Measurements from ENCODE around the gene OAS2.

DNA sequence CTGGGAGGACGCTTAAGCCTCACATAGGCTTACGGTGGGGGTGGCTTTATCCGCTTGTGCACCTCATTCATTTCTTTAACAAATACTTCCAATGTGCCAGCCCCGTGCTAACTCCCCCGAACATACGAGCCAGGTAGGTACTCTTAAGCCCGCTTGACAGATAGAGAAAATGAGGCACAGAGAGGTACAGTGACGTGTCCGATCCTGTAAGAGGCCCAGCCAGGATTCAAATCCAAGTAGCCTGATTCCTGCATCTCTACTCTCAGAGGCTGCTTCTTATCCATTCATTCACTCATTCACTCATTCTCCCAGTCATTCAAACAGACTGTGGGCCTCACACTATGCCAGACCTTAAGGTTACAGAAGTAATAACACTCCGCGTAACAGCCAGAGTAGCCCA, 39.6 kb upstream of the OAS2 start:
- TF ChIP-seq, protein P1, sequence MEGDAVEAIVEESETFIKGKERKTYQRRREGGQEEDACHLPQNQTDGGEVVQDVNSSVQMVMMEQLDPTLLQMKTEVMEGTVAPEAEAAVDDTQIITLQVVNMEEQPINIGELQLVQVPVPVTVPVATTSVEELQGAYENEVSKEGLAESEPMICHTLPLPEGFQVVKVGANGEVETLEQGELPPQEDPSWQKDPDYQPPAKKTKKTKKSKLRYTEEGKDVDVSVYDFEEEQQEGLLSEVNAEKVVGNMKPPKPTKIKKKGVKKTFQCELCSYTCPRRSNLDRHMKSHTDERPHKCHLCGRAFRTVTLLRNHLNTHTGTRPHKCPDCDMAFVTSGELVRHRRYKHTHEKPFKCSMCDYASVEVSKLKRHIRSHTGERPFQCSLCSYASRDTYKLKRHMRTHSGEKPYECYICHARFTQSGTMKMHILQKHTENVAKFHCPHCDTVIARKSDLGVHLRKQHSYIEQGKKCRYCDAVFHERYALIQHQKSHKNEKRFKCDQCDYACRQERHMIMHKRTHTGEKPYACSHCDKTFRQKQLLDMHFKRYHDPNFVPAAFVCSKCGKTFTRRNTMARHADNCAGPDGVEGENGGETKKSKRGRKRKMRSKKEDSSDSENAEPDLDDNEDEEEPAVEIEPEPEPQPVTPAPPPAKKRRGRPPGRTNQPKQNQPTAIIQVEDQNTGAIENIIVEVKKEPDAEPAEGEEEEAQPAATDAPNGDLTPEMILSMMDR (IDR thresholded peaks at IDR 0.05), result no peak
- no peak for TF ChIP-seq EZH2 (IDR thresholded peaks at IDR 0.05; ENCODE audit: borderline replicate concordance, insufficient read depth, low read depth, low read length, poor library complexity, severe bottlenecking)
